Measurements from ENCODE around the gene CBX7. TPM values are rescaled to one million over a fixed set of nuclear protein-coding genes. Genes with fewer than 3 reads are reported as not detected.

CBX7 gene
- total RNA-seq, 1 donor from 2014 or later: 4.0 TPM

- no peak for DNase-seq
Observed at GRCh38 chr22:39123751-39124581, 28.5 kb downstream of the CBX7 start.

DNA sequence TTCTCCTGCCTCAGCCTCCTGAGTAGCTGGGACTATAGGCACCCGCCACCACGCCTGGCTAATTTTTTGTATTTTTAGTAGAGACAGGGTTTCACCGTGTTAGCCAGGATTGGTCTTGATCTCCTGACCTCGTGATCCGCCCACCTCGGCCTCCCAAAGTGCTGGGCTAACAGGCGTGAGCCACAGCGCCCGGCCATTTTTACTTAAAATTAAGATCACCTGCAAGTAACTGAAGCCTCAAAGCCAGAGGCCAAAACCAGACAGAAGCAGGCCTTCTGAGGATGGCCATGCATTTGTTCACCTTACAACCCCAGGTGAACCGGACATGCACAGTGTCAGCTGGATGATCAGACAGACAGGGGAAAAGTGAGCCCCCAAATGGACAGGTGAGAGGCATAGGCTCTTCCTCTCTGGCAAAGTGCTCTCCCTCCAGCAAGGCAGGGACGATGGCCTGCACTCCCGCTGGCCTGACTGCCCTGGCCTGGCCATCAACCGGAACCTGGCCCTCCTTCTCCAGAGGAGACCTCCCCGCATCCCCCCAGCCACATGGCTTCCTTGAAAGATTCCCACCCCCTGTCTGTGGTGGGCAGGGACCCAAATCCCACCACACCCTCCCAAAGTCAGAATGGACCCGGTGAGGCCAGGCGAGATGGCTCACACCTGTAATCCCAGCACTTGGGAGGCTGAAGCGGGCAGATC is 29.6 kb downstream of the CBX7 start:
- DNase-seq: no peak

DNA sequence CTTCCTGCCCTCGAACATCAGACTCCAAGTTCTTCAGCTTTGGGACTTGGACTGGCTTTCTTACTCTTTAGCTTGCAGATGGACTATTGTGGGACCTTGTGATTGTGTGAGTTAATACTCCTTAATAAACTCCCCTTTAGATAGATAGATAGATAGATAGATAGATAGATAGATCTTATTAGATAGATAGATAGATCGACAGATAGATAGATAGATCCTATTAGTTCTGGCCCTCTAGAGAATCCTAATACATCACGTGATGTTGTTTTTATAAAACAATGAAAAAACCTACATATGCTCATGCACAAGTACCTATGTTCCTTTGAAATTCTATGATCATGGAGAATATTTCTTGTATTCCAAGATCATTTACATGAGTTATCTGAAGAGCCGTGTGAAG is 31.5 kb downstream of the CBX7 start:
- no peak for DNase-seq

DNA sequence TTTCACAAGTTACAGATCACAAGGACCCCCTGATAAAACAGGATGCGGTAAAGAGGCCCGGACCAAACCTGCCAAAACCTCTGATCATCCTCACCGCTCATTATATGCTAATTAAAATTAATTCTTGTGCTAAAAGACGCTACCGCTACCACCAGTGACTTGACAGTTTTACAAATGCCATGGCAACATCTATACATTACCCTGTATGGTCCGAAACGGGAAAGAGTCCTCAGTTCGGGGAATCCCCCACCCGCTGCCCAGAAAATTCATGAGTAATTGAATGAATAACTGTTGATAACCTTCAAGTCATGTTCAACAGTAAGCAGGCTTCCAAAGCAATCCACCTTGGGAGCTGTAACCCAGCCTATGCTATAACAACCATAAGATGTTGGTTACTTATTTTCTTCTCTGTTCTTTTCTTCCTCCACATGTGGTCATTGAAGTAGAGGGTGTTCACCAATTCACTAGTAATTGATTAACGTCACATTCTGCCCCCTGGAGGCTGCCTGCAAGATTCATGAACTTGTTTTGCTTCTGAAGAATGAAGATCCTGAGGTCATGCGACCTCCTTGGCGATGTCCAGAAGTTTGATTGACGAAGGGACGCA is 34.8 kb downstream of the CBX7 start:
- DNase-seq: peak; percentile 20

DNA sequence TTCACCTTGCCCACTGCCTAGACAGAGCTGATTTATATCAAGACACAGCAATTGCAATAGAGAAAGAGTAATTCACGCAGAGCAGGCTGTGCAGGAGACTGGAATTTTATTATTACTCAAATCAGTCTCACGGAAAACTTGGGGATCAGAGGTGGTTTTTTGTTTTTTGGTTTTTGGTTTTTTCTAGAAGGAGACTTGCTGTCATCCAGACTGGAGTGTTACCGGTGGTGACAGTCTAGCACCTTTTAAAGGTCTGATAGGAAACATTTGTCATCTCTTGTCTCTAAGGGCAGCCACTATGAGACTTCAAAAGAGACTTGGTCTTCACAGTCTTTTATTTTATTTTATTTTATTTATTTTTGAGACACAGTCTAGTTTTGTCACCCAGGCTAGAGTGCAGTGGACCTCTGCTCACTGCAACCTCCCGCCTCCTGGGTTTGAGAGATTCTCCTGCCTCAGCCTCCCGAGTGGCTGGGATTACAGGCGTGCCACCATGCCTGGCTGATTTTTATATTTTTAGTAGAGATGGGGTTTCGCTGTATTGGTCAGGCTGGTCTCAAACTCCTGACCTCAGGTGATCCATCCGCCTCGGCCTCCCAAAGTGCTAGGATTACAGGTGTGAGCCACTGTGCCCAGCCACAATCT is 36.4 kb downstream of the CBX7 start:
- no peak for DNase-seq

GRCh38 chr22:39115570-39115969 is 36.9 kb downstream of the CBX7 start:
- no peak for DNase-seq

DNA sequence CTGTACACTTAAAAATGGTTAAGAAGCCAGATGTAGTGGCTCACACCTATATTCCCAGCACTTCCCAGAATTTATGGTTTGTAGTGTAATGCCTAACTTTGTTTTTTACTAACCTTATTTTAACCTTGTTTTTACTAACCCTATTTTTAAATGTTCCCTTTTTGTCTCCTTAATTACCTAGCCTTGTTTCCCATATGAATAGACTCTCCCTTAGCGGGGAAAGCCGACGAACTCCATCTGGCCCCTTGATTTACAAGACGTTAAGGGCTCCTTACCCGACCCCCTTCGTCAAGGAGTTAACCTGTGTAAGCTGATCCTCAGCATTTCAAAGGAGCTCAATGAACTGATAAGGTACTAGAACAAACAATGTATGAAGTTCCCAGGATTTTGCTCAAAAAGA is 38.4 kb downstream of the CBX7 start:
- no peak for DNase-seq

DNA sequence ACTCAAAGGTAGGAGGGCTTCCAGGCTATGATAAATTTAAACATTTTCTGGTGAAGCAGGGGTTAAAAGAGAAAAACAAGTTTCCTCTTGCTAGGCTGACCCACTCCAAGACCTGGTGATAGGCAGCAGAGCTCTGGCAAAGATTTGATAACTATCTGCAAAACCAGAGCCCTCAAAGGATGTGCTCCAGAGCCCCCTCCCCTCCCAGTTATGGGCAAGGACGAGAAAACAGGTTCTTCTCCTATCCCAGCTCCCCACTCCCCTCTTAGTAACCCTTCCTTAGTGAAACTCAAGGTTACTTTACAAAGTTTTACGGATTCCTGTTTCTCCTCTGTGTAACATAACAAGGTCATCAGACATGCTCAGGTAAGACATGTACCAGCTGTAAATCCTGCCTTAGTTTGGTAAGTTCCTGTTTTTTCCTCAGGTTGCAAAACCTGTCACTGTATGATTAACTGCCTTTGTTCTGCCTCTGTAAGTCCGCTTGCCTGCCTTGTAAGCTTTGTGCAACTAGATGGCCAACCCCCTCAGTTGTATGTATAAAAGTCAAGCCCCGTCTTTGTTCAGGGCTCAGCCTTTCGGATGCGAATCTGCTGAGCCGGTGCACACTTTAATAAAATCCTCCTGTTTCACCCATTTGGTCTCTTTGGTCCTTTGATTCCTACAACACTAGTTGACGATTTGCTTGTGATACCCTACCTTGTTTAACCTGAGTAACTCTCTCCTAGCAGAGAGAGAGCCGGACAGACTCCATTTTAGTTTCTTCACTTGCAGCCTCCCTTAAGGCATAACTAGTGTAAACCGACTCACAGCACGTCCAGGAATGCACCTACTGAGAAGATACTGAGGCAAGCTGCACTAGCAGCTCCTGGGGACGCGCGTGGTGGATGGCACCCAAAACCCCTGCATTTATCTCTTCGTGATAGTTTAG is 41.6 kb downstream of the CBX7 start:
- DNase-seq: no peak

- DNase-seq: no peak
Observed at GRCh38 chr22:39109361-39109760, 43.1 kb downstream of the CBX7 start.

GRCh38 chr22:39108487-39108886 is 44.0 kb downstream of the CBX7 start:
- no peak for DNase-seq

GRCh38 chr22:39106326-39106725 is 46.2 kb downstream of the CBX7 start:
- no peak for DNase-seq

- DNase-seq: no peak
Observed at GRCh38 chr22:39103431-39103830, 49.0 kb downstream of the CBX7 start.

GRCh38 chr22:39101226-39101625 is 51.3 kb downstream of the CBX7 start:
- DNase-seq: no peak

- no peak for DNase-seq
Observed at GRCh38 chr22:39098576-39098975, 53.9 kb downstream of the CBX7 start.

DNA sequence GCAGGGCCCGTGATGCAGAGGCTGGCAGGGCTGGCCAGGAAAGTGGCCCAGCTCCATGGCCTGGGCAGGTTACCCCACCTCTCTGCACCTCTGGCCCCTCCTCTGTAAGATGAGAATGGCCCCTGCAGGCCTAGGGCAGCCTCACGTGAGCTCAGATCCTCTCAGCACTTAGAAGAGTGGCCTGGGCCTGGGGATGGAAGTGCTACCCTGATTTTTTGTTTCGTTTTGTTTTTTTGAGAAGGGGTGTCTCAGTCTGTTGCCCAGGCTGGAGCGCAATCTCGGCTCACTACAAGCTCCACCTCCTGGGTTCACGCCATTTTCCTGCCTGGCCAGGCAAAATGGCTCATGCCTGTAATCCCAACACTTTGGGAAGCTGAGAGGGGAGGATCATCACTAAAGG is 54.5 kb downstream of the CBX7 start:
- no peak for DNase-seq

GRCh38 chr22:39097098-39098020 is 55.1 kb downstream of the CBX7 start, which contains the start of gene APOBEC3H:
APOBEC3H (plus strand) TSS chr22:39097244; CDS start chr22:39100279, 3,035 bp downstream.
- no peak for DNase-seq

DNA sequence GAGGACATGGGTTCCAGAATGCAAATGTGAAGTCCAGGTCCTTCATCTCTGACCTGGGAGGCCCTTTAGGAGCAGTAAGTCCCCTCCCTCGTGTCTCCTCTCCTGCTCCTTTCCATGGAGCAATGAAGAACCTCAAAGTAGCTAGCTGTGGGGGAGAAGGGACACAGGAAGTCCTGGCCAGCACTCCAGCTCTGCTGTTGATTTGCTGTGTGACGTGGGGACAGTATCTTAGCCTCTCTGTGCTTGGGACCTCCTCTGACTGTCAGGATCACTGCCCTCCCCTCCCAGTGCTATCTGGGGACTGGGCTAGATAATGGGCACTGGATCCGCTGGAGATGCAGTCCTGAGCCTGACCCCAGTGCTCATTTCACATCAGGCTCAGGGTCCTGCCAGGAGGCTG is 56.5 kb downstream of the CBX7 start:
- no peak for DNase-seq

DNA sequence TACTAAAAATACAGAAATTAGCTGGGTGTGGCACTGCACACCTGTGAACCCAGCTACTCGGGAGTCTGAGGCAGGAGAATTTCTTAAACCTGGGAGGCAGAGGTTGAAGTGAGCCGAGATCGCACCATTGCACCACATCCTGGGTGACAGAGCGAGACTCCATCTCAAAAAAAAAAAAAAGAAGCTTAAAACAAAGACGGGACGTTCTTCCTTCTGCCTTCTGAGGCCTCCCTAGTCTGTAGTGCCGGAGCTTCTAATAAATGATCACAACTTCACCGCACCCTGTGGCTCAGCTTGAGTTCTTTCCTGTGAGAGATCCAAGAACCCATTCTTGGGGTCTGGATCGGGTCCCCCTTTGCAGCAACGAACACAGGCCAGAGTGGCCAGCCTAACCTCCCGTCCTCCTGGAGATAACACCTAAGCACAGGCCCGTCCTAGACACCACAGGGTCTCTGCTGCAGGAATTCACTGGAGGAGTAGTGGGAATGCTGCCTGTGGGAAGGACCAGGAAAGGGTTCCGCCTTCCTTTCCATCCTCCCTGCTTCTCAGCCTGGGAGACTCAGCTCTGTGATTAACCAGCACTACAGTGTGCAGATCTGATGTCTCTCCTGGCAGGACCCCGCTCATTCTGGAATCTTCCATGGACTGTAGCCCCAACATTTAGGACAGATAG is 57.6 kb downstream of the CBX7 start:
- DNase-seq: no peak

DNA sequence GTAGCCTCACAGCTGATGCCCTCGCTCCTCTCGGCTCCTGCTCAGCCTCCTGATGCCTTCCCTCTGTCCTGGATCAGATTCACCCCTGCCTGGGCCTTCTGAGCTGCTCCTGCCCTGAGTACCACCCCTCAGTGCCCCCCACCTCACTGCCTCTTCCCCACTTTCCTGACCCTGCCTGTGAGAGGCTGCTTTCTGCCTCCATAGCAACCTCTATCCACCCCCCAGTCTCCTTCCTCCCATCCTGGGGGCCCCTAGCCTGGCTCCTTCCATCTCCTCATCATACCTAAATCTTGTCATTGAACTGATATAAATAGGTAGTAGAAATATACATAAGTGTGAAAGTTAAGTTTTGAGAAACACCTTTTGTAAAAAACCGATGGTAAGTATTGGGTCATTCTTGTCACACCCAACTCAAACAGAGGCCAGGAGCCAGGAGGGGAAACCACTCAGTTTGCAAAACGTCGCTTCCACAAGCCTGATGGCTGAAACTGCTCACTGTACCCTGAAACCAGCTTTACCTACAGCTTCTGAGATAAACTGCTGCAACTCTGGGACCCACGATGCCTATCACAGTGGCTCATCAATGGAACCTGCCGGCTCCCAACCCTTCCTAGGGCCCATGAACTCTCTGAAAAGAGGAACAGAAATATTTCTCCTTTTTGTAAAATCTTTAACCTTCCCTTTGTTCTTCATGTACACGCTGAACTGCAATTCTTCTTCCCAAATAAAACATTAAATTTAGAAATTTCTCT is 60.2 kb downstream of the CBX7 start:
- no peak for DNase-seq

Data from skin of body (tissue), 2 donors.